Right ventricle myocardium superior (tissue), 1 donor: Measurements from ENCODE around the gene ZNF808. TPM values are rescaled to one million over a fixed set of nuclear protein-coding genes. Genes with fewer than 3 reads are reported as not detected.
A peak's percentile ranks its signal among the peaks of the same experiment; 100 is the strongest.
"Not testable (repeated sequence)": the region's sequence is repeated elsewhere in the genome, so short reads cannot be mapped to it uniquely, and the experiment has no call there.

ENCODE experiments used
- ATAC-seq: fragments of 200-7000 bp; cut with Tn5 transposase; one replicate; pipeline ENCODE4 v1.9.1; 2020; ENCODE audit warnings: mild to moderate bottlenecking; ENCODE audit not compliant: poor library complexity
- DNase-seq: peaks from one replicate; pipeline ENCODE4 v3.0.0-alpha.2; 2020
- intact Hi-C: fragments of 100-400 bp; cut with DNase I; formaldehyde crosslinking; loops from one replicate; pipeline ENCODE4 v1.11.2; 2022
- total RNA-seq: library from RNA; stranded (reverse); fragmentation: NEBNext Ultra II Directional; extraction: Animal tissue kit (Norgen Biotek cat#: 25700); gene quantifications from one replicate; pipeline ENCODE4 v1.2.1, GENCODE V29; 2021
- donor health status: DM: no; HTN: yes; CAD: no; lungs with severe emphysema.

The ZNF808 gene
- total RNA-seq, 1 donor from 2014 or later: 32.6 TPM

DNA sequence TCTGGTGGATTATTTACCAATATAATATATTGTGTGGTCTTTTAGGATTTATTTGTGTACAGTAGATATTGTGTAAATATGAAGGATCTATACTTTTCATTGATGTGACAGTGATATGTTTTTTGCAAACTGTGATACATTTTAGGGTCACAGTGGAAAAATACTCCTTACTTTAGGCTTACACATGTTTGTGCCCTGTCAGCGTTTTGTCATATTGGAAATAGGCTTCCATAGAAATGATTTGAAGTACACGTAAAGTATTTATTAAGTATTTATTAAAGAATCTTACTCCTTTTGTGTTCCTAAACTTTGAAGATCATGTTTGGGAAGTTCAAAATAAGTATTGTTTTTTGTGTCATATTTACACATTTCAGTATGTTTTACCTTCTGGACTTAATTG, 5.0 kb downstream of the ZNF808 start:
- DNase-seq (no peak), ATAC-seq (no peak)
- intact Hi-C loops: no loop called here

DNA sequence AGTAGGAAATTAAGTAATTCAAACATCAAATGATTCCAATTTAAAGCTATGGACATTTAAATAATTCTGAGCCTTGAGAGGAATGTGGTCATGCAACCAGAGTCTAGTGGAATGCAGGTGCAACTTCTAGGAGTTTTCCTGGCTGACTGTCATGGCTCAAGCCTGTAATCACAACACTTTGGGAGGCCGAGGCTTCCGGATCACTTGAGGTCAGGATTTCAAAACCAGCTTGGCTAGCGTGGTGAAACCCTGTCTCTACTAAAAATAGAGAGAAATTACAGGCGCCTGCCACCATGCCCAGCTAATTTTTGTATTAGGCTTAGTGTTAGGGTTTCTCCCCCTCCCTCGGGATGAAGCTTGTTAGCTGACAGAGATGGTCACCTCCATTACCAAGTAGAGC, 6.4 kb downstream of the ZNF808 start:
- intact Hi-C loops: no loop called here
- DNase-seq: peak; percentile 52
- ATAC-seq: peak; percentile 58

GRCh38 chr19:52535385-52535770, 7.9 kb downstream of the ZNF808 start:
- intact Hi-C loops, ATAC-seq: not testable (repeated sequence)
- DNase-seq: peak; percentile 57

- intact Hi-C loops: no loop called here
- peak; percentile 98 for ATAC-seq
- peak; percentile 96 for DNase-seq
Measured at GRCh38 chr19:52535771-52536447, 8.4 kb downstream of the ZNF808 start.

DNA sequence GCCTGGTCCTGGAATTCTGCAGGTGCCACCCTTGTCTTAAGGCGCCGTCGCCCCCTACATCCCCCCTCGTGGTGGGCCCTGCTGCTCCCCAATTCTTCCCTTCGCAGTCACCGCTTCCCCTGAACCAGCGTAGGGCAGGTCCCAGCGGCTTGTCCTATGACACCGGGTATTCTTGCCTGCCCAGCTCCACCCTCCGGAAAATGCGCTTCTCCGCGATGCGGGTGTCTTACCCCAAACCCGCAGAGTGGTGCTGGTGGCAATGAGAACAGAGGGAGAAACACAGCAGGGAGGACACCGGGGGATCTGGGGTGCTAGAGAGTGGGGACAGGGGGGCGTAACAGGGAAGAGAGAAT, 9.0 kb downstream of the ZNF808 start:
- peak; percentile 49 for DNase-seq
- ATAC-seq: peak; percentile 27
- intact Hi-C loops: no loop called here

DNA sequence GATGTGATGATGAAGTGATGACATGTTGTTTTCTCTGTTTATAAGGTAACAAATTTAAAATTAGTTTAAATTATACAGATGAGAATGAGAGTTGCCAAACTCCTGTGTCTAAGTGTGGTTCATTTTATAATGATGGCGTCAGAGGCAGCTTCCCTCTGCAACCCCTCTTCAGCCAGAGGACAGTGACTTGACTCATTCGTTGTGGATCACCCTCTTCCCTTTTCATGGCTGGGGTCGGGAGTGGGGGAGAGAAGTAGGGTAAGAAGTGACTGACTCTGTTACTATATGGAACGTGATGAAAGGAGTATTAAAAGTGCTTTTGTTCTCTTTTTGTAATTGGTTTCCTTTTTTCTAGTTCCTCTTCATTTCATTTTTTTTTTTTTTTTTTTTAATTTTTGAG, 11.3 kb downstream of the ZNF808 start:
- ATAC-seq, intact Hi-C loops, DNase-seq: not testable (repeated sequence)

GRCh38 chr19:52541176-52541575, 13.7 kb downstream of the ZNF808 start:
- intact Hi-C loops, DNase-seq, ATAC-seq: not testable (repeated sequence)

- ATAC-seq: no peak
- intact Hi-C loops: no loop called here
- DNase-seq: no peak
Measured at GRCh38 chr19:52541608-52542007, 14.1 kb downstream of the ZNF808 start.

DNA sequence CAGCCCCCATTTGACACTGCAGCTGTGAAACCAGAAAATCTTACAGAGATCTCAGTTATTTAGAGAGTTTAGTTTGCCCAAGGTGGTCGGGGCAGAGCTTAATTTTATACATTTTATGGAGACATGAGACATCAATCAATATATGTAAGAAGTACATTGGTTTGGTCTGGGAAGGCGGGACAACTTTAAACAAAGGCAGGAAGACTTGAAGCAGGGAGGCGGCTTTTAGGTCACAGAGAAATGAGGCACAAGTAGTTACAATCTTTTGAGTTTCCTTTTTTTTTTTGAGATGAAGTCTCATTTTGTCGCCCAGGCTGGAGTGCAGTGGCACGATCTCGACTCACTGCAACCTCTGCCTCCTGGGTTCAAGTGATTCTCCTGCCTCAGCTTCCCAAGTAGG, 15.1 kb downstream of the ZNF808 start:
- DNase-seq, intact Hi-C loops, ATAC-seq: not testable (repeated sequence)

- DNase-seq: no peak
- intact Hi-C loops: no loop called here
- ATAC-seq: no peak
Measured at GRCh38 chr19:52542984-52543664, 15.7 kb downstream of the ZNF808 start.

GRCh38 chr19:52554216-52554971, 26.9 kb downstream of the ZNF808 start:
- DNase-seq (no peak), ATAC-seq (no peak)
- intact Hi-C loops: no loop called here

DNA sequence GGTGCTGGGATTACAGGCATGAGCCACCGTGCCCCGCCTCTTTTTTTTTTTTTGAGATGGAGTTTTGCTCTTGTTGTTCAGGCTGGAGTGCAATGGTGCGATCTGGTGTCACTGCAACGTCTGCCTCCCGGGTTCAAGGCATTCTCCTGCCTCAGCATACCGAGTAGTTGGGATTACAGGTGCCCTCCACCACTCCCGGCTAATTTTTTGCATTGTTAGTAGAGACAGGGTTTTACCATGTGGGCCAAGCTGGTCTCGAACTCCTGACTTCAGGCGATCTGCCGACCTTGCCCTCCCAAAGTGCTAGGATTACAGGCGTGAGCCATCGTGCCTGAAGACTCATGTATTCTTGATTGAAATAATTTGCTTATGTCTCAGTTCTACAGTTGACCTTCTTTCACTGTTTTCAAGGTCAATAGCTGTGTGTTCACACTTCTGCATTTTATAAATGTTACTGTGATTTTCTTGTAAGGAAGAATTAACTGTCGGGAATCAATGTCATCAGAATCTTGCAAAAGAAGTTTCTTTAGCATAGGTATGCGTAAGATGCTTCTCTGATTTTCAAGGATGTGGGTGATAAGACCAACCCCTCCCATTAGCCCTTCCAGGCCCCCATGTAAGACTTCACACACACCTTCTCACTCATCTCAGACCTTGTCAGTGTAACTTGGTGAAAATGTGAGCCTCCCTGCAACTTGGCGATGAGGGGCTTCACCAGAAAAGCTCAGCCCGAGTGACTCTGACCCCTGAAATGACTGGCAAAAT, 29.9 kb downstream of the ZNF808 start:
- intact Hi-C loops: no loop called here
- ATAC-seq (no peak), DNase-seq (no peak)

DNA sequence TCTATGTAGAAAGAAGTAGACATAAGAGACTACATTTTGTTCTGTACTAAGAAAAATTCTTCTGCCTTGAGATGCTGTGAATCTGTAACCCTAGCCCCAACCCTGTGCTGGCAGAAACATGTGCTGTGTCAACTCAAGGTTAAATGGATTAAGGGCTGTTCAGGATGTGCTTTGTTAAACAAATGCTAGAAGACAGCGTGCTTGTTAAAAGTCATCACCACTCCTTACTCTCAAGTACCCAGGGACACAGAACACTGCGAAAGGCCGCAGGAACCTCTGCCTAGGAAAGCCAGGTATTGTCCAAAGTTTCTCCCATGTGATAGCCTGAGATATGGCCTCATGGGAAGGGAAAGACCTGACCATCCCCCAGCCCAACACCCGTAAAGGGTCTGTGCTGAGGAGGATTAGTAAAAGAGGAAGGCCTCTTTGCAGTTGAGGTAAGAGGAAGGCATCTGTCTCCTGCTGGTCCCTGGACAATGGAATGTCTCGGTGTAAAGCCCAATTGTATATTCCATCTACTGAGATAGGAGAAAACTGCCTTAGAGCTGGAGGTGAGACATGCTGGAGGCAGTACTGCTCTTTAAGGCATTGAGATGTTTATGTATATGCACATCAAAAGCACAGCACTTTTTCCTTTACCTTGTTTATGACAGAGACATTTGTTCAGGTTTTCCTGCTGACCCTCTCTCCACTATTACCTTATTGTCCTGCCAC, 31.4 kb downstream of the ZNF808 start:
- intact Hi-C loops, ATAC-seq, DNase-seq: not testable (repeated sequence)

GRCh38 chr19:52561611-52562010, 34.1 kb downstream of the ZNF808 start:
- DNase-seq, intact Hi-C loops, ATAC-seq: not testable (repeated sequence)

- intact Hi-C loops: no loop called here
- no peak for DNase-seq
- ATAC-seq: no peak
Measured at GRCh38 chr19:52566121-52566520, 38.7 kb downstream of the ZNF808 start.

DNA sequence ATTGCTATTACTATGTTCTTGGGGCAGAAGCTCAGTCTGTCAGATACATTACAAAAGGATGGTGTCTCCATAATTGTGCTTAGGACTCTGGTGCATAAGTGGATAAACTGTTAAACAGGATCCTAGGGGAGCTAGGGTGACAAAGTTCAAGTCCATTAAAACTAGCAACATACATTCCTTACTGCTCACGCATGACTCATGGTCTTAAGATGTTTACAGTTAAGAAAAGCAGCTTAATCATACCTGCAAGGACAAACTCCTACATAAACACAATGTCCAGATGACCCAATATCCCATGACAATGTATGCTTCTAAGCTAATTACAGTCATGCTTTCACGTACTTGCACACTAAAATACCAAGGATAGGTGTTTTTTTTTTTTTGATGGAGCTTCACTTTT, 39.1 kb downstream of the ZNF808 start:
- no peak for ATAC-seq
- intact Hi-C loops: no loop called here
- no peak for DNase-seq

DNA sequence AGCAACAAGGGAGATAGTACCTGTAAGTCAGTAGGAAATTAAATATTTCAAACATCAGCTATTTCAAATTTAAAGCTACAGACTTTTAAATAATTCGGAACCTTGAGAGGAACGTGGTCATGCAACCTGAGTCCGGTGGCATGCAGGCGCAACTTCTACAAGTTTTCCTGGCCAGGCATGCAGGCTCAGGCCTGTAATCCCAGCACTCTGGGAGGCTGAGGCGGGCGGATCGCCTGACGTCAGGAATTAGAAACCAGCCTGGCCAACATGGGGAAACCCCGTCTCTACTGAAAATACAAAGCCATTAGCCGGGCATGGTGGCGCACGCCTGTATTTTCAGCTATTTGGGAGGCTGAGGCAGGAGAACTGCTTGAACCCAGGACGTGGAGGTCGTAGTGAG, 40.5 kb downstream of the ZNF808 start:
- DNase-seq (no peak), ATAC-seq (no peak)
- intact Hi-C loops: no loop called here

- ATAC-seq (peak; percentile 42), DNase-seq (peak; percentile 72)
- intact Hi-C loops: not testable (repeated sequence)
Measured at GRCh38 chr19:52569638-52569999, 42.2 kb downstream of the ZNF808 start.
